Spleen (tissue), 7 donors: Measurements from ENCODE around the gene RRAD.

ENCODE experiments used
- POLR2A ChIP-seq, 3 donors: fragments of 450-650 bp; IDR thresholded peaks; one replicate each; pipeline ENCODE4 v1.5.1; 2017; ENCODE audit warnings: antibody characterized with exemption in 3 of 3, mild to moderate bottlenecking in 1 of 3
- TF ChIP-seq, protein P1 (sequence below), 11 experiments: fragments of 200-600 bp in 7 of 11; fragments of 450-650 bp in 4 of 11; sonication (generic) in 4 of 11; IDR thresholded peaks in 8 of 11; conservative IDR thresholded peaks in 3 of 11; 1 replicate in 7 of 11; 2 replicates in 4 of 11; pipeline versions ENCODE4 v1.4.0 to v1.8.0; 2016 to 2021; ENCODE audit warnings: antibody characterized with exemption in 11 of 11, inconsistent platforms in 4 of 11, mild to moderate bottlenecking in 1 of 11
- donor health status: DM: no; HTN: no; CAD: no; lungs with moderate emphysema.
- donor health status: DM: no; HTN: no; CAD: no.
- donor health status: DM: no; HTN: no; CAD: no.

DNA sequence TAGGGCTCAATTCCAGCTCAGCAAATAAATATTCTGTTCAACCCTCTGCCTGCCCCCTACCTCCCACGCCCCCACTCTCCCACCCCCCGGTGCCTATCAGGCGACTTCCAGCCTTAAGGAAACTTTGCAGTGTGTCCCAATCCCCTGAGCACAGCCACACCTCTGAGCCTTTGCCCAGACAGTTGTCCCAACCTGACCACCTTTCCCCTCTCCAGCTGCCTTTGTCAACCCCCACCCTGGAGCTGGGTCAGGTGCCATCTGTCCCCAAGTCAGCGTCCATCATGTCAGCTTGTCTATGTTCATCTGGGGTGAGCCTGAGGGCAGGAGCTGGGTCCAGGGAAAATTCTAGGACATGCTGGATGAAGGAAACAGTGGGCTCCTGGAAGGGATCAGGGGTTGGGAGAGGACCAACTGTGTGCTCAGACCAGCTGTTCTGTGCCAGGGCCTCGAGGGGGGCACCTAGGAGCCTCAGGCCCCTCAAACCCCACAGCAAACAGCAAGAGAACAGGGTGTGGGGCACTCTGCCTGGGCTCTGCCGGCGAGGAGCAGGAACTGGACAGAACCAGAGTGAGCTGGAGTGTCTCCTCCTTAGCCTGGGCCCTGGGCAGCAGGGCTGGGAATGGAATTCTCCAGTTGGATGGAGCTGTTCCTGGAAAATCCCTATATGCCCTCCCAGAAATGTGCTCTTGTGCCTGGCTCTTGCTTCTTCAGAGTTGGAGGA is 24.5 kb downstream of the RRAD start:
- TF ChIP-seq, protein P1, sequence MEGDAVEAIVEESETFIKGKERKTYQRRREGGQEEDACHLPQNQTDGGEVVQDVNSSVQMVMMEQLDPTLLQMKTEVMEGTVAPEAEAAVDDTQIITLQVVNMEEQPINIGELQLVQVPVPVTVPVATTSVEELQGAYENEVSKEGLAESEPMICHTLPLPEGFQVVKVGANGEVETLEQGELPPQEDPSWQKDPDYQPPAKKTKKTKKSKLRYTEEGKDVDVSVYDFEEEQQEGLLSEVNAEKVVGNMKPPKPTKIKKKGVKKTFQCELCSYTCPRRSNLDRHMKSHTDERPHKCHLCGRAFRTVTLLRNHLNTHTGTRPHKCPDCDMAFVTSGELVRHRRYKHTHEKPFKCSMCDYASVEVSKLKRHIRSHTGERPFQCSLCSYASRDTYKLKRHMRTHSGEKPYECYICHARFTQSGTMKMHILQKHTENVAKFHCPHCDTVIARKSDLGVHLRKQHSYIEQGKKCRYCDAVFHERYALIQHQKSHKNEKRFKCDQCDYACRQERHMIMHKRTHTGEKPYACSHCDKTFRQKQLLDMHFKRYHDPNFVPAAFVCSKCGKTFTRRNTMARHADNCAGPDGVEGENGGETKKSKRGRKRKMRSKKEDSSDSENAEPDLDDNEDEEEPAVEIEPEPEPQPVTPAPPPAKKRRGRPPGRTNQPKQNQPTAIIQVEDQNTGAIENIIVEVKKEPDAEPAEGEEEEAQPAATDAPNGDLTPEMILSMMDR (IDR thresholded peaks at IDR 0.05 in 8 of 11, conservative IDR thresholded peaks at IDR 0.05 in 3 of 11): no peak
- TF ChIP-seq POLR2A (IDR thresholded peaks at IDR 0.05): no peak
